ENCODE results near the gene IGLL1.
"Not testable (repeated sequence)": the region's sequence is repeated elsewhere in the genome, so short reads cannot be mapped to it uniquely, and the experiment has no call there.

IGLL1 gene

DNA sequence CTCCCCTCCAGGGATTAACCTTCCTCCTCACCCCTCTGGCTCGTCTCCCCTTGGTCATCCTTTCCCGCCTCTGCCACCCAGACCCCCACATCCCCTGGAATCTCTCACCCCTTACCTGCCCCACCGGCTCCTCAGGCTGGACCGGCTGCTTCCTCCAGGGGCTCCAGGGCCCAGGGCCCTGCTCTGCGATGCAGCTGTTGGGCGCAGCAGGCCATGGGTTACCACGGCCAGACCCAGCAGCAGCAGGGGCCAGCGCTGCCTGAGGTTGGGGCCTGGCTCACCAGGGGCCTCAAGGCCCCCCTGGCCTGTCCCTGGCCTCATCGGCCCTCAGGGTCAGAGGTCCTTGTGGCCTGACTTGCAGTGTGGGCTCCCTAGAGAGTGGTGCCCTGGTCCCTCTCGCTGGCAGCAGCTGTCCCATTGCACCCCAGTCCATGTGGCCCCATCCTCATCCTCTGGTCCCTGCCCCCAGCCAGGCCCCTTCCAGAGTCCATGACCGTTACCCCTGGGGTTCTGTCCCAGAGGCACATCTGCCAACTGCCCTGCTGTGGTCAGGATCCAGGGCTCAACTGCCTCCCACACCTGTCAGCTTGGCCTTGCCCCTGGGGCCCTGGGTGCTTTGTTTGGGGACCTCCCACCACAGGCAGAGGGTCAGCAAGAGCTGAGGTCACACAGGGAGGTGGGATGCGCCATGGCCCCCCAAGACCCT is at the start of gene IGLL1:
TSS of gene IGLL1 (minus strand) at position 421 of the 706 bp plus-strand sequence. CDS start at position 321, 100 bp downstream.
- no peak for DNase-seq (ENCODE audit: low read depth in 3 of 3)

DNA sequence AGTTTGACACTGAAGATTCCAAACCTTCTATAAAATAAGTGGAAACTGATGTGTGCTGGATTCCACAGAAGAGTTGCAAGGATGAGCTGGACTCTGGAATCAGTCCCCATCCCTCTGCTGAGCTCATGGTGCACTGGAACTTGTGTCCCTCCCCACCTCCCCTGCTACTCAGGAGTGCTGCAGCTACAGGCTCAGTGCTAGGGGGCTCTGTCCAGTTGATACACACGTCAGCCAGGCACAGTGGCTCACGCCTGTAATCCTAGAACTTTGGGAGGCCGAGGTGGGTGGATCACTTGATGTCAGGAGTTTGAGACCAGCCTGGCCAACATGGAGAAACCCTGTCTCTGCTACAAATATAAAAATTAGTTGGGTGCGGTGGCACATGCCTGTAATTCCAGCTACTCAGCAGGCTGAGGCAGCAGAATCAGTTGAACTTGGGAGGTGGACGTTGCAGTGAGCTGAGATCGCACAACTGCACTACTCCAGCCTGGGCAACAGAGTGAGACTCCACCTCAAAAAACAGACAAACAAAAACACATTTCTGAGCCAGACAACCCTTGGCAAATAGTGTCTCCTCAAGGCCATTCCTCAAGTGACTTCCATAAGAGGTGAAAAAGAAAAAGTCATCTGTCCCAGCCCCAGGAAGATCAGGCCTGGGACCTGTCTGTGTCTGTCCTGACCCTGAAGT is 48.1 kb upstream of the IGLL1 start:
- not testable (repeated sequence) for DNase-seq (ENCODE audit: low read depth in 3 of 3)

DNA sequence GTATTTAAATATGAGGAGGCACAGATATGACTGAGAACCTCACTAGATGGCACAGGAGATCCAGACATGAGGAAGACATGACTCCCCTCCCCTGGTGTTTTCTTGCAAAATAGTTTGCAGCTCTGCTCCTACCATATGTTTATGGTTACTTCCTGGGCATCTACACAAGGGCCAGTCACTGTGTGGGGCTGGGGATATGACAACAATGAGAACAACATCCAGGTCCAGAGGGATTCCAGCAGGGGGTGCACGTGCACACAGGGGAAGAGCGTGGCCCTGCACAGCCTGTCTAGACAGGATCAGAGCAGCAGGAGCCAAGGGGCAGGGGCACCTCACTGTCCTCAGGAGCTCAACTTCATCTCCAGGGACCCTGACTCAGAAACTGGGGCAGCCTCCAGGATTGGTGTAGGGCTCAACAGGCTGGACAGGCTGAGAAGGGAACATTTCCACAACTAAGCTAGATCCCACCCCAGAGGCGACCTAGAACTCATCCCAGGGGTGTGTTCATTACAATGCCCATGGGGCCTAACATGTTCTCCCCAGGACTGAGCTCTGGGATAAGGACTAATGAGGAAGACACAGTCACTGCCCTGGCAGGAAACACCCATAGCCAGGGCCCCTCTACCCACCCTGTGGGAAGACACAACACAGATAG is 47.4 kb upstream of the IGLL1 start:
- DNase-seq (ENCODE audit: low read depth in 3 of 3), result peak; percentile 22 to 57 (median 25)

DNA sequence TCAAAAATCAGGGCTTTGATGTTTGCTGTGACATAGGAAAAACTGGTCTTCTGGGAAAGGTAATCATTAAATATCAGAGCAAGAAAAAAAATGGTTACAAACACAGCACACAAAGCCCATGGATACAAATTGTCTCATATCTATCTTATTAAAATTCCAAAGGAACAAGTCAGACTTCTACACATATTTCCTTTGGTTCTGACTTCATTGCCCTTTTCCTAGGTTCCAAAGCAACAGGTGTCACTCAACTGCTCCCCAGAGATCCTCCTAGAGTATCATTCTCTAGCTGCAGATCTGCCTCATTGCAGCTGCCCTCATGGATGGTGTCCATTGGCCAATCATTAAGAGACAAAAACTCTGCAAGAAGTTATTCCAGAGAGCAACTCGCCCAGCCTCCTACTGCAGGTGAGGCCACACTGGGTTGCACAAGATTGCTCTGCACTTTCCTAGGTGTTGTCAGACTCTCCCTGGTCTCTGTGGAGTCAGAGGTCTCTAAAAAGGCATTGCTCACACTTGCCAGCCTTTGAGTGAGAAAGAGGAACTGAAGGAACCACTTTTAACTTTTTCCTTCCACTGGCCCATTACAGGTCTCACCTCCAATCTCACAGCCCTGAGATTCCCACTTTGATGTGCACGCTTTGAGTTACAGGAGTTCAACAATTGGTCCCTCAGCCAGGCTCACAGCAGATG is 46.3 kb upstream of the IGLL1 start:
- DNase-seq (ENCODE audit: low read depth in 3 of 3), result no peak

DNA sequence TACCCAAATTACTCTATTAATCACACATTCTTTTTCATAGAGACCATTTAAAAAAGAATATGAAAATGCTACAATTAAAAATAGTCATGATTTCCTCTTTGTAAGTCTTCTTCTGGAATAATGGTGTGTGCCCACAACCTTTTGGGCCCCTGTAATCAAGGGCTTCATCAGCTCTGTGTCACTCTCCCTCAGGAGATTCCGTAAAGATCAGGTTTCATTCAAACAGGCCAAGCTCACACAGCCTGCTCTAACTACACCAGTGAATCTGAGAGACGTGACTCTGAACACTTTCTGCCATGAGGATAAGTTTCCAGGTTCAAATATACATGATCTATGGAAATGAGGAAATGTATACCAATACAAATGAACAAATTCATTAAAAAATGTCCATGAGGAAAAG is 42.5 kb upstream of the IGLL1 start:
- DNase-seq (ENCODE audit: low read depth in 3 of 3), result no peak

DNA sequence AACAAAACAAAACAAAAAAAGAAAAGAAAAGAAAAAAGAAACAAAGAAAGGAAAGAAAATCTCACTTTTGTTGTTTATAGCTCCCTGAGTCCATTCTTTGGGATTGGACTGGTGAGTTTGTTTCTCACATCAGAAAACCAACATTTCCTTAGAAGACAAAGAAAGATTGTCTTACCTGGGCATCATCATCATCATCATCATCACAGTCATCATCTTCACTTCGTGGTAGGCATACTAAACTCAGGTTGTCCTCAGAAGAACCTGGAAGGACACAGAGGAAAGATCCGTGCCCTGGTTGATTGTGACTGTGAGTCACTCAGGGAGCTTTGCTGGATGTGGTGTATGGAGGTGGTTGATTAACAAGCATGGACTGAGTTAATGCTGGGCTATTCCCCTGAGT is 41.8 kb upstream of the IGLL1 start:
- DNase-seq (ENCODE audit: low read depth in 3 of 3), result not testable (repeated sequence)

DNA sequence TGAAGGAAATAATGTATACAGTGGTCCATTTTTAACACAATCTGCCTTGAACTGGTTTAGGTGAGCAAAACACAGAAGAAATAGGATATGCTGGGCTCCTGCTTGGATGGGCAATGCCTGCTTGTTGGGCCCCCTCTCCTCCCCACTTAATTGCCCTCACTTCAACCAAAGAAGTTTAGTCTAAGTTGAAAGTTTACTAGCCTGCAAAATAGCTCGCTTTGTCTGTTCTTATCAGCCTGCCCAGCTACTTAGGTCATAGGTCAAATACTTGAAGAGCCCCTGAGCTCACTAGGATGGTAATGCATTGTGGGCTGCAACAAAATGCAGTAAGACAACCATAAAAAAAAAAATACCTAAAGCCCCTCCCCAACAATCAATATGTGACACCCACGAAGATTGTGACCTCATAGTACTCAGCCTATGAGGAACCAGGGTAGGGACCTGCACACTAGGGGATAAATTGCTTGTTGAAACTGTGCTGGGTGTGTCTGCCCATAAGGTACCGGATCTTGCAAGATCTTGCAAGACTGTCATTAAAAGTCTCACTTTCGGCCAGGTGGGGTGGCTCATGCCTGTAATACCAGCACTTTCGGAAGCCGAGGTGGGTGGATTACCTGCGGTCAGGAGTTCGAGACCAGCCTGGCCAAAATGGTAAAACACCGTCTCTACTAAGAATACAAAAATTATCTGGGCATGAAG is 41.1 kb upstream of the IGLL1 start:
- DNase-seq (ENCODE audit: low read depth in 3 of 3), result no peak

DNA sequence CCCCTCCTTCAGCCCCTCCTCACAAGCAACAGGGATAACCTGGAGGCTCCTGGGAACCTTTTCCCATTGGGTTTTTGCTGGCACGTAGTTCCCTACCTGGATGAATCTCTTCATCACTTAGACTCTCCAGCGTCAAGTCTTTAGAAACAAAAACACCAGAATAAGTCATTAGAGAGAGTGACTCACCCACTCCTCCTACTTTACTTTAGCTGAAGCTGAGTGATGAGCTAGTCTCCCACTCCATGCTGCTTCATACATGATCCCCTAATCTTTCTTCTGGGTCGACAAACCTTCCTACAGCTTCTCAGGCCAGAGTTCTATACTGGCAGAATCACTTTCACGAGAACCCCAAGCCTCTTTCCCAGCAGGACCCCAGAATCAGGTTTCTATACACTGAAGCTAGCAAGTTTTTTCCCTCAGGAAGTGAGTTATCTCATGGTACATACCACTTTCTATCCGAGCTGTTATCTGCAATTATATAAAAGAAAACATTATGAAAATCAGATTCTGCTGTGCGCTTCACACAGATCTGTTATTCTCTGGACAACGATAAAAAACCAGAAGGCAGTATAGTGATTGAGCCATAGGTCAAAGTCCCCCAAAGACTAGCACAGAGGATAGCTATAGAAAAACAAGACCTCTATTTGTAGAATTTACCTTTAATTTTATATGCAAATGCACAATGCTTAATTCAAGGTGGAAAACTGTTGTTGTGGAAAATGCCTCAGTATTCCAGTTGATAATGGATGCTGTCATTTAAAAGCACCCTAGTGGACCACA is 33.3 kb upstream of the IGLL1 start:
- DNase-seq (ENCODE audit: low read depth in 3 of 3), result no peak

DNA sequence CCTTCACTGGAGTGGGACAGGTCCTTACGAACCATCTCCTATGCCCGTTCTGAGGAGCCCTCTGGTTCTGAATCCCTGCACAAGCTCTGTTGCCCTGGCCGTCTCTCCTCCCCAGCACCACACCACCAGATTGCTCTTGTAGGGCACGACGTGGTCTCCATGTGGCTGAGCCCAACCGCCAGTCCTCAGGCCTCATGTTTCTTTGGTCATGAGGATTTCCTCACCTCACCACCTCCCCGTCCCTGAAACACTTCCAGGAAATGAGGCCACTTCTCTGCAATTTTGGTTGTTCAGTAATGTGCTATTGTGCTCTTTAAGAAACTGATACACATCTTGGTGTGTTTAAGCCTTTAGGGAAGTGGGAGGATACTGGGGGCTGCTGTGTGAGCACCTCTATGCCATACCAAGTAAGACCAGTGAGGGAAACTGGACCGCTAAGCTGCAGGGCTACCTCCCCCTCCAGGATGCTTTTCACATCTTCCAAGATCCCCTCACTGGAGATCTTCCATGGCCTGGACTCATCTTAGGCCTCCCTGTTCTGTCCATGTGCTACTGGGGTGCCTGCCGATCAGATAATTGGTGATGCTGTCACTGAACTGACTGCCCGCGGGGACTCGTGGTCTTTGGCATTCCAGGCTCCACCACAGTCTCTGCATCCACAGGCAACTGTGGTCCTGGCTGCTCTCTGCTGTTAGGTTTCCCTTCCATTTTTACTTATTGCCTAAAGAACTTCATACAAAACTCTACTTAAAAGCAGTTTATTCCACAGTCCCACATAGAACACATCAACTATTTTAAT is 30.1 kb upstream of the IGLL1 start:
- DNase-seq (ENCODE audit: low read depth in 3 of 3), result no peak

DNA sequence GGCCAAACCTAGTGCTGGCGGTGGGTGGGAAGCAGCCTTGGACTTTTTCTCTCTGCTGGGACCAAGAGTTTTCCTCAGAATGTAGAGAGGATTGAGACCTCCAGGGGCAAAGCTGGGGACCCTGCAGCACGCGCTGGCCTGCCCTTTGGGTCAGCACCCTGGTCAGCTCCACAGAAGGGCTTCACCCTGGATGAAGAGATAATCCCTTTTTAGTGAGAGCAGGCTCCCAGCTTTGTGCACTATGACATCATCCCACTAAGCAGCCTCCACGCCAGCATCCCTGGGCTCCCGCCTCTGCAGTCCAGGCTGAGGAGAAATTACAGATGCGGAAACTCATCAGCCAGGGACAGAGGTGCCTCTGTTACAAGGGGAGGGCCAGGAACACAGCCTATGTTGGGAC is 28.5 kb upstream of the IGLL1 start:
- DNase-seq (ENCODE audit: low read depth in 3 of 3), result no peak

DNA sequence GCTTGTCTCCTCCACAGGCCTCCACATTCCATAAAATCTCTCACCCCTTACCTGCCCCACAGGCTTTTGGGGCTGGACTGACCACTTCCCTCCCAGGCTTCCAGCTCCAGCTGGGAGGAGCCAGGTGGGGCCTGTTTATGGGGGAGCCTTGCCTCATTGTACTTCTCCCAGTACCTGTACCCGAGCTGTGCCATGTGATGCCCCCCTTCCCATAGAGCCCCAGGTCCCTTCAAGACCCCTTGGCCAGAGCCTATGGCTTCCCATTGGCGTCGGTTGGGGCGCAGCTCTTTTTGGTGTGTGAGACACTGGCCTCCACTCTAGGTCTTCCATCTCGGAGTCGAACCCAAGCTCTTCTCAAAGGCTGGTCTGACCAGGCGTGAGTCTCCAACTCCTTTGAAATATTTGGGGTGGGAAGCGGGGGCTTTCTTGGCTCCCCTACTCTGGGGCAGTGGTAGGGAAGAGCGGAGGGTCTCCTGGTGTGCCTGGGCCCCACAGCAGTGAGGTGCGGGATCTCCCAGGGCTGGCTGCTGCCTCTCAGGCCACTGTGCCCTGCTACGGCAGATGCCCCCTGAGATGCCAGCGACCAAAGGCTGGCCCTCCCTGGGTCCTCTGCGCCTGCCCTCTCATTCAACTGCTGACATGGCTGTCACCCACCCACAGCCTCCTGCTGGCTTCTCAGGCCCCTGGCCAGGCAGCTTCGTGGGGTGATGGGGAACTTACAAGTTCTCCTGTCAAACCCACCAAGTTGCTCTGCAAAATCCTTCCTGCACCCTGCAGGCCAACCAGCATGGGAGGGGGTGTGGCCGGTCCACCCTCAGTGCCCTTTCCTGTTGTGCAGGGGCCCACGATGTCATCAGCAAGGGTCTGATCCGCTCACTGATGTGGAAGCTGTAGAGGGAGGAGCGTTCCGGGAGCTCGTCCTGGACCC is 26.4 kb upstream of the IGLL1 start:
- no peak for DNase-seq (ENCODE audit: low read depth in 3 of 3)

DNA sequence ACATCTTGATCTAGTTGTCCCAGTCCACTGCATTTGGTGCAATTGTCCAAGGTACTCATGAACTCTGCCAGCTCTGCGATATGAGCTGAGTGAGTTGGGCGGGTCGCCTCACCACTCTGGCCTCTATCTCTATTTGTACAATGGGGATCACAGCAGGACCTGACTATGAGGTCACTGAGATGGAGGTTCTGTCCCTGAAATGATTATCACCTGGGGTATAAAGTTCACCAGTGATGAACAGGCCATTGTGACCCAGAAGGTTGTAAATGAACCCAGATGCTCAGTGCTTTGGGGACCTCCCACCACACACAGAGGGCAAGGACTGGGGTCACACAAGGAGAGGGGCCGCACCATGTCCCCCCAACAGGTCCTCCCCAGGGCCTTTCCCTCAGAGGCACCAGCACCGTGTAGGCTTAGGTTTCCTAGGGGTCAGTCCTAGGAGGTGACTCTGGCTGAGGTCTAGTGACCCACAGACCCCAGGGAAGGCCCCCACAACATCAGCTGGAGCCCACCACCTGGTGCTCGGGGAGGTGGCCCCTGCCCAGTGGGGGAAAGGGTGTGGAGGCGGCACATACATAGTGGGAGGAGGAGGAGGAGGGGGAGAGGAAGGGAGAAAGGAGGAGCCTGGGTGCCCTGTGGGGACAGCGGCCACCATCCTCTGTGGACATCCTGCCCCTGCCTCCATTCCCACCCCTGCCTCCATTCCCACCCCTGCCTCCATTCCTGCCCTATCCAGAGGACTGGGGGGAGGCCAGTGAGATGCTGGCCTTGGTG is 25.0 kb upstream of the IGLL1 start:
- no peak for DNase-seq (ENCODE audit: low read depth in 3 of 3)

DNA sequence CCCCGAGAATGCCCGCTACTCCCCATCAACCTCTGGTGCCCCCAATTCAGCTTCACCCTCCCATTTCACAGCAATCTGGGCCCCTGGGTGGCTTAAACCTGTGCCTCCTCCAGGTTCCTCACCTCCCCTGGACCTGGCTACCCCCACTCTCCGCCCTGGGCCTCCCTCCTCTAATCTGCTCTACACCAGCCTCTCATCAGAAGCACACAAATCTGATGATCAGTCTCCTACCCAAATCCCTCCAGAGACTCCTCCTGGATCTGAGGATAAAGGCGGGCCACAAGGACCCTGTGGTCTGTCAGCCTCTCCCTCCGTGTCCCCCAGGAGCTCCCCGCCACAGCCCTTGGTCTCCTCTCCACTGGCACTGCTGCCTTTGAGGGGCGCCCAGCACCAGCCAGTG is 23.2 kb upstream of the IGLL1 start:
- no peak for DNase-seq (ENCODE audit: low read depth in 3 of 3)

DNA sequence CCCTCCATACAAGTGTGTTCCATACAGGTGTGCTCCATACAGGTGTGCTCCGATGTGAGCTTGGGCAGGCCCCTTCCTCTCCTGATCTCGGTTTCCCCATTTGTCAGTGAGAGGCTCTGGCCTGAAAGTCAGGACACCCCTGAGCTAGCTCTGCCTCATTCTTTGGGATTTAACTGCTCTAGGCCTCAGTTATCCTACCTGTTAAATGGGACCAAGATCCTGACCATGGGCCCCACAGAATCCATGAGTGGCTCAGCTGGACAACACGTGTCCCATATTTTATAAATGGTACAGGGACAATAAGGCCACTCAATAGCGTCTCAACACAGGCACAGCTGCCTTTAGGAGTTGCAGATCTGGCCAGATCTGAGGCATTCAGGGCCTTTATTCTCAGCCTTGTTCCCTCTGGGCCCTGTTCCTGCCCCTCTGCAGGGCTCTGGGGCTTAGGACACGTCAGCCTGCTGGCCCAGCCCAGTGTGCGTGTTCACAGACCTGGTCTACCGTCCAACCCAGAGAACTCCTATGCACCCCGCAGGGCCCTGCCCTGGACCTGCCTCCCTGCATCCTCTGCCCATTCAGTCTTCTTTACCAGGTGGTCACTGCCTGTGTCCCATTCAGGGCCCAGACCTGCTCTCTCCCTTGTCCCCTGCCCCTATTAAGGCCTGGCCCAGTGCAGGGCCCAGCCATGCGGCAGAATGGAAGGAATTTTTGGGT is 18.9 kb upstream of the IGLL1 start:
- no peak for DNase-seq (ENCODE audit: low read depth in 3 of 3)

DNA sequence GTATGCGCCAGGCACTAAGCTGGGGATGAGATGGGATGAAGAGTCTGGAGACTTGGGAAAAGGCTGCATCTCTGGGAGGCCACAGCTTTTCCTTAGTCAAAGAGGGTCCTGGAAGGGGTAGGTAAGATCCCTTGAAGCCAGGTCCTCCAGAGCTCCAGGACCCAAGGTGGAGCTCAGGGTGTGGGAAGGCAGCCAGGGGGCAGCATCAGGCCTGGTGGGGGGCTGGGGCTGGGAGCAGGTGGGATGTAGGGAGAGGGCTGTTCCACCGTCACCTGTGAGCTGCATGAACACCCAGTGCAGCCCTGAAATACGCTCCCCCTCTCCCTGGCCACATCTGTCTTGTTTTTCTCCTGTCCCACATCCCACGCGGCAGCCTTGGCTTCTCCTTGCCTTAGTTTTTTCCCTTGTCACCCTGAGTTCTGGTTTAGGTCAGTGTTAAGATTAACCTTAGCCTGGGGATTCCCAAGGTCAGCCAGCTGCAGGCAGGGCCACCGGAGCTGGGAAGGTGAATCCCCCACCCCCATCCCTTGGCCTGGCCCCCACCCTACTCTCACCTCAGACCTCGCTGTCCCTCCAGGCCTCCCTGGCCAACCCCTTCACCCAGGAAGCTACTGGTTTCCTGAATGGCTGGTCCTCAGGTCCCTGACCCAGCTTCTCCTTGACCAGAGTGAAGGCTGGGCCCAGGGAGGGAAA is 17.6 kb upstream of the IGLL1 start:
- DNase-seq (ENCODE audit: low read depth in 3 of 3), result not testable (repeated sequence)

DNA sequence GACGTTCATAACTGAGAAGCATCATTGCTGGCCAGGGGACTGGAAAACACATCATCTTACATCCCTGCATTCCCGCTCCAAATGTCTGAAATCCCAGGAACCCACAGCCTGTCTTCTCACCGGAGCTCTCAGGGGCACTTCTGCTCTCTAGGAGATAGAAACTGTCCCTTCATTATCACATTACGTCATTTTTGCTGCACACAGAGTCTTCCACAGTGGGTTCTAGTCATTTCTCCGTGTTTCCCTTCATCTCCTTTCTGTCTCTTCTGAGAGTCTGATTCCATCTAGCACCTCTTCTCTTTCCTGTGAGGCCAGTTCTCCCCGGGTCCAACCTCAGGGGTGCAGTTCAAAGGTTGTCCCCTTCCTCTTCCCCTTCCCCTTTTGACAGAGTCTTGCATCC is 15.8 kb upstream of the IGLL1 start:
- DNase-seq (ENCODE audit: low read depth in 3 of 3), result not testable (repeated sequence)

DNA sequence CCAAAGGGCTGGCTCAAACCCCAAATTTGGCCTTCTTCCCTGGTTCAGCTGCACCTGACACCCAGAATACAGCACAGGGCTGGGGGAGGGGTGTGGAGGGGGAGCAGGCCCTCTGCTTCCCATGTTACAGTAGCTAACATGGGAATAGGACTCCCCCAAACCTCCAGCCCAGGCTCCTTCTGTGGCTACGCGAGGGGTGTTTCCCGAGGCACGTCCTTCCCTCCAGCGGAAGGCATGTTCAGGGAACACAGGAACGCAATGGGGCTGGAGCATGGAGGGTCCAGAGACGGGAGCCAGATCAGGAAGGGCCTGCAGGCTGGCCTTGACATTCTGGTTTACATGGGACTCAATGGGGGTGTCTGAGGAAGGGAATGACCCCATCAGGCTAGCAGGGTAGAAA is 11.8 kb upstream of the IGLL1 start:
- no peak for DNase-seq (ENCODE audit: low read depth in 3 of 3)
